Epithelial cell of proximal tubule (primary cell): Measurements from ENCODE around the gene ZSCAN12. TPM values are rescaled to one million over a fixed set of nuclear protein-coding genes. Genes with fewer than 3 reads are reported as not detected.

ENCODE experiments used
- DNase-seq: peaks from one replicate; pipeline ENCODE4 v3.0.0-alpha.2; 2011; ENCODE audit warnings: low read depth
- H3K4me3 ChIP-seq: 2 replicates; pipeline ENCODE4 v1.5.1; 2011; ENCODE audit warnings: low read depth, mild to moderate bottlenecking, low read length
- total RNA-seq: library from RNA; depleted of rRNA; stranded (reverse); fragments of >200 nt; gene quantifications from 2 replicates; pipeline ENCODE4 v1.2.3, GENCODE V29; 2015
- TF ChIP-seq, protein P1 (sequence below): conservative IDR thresholded peaks from 2 replicates; pipeline ENCODE4 v1.5.1; 2012; ENCODE audit warnings: low read depth, mild to moderate bottlenecking, low read length

ZSCAN12 gene
- total RNA-seq, 1 donor from 2014 or later, result 4.9 TPM

DNA sequence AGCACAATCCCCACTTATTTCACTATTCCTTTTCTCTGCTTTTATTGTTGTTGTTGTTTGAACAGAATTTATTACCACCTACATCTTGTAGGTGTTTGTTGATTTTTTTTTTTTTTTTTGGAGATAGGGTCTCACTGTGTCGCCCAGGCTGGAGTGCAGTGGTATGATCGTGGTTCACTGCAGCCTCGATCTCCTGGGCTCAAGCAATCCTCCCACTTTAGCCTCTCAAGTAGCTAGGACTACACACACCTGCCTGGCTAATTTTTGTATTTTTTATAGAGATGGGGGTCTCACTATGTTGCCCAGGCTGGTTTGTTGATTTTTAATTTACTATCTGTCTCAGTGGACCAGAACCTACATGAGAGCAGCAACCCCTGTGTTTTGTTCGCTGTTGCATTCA lies 3.6 kb downstream of the ZSCAN12 start:
- TF ChIP-seq, protein P1, sequence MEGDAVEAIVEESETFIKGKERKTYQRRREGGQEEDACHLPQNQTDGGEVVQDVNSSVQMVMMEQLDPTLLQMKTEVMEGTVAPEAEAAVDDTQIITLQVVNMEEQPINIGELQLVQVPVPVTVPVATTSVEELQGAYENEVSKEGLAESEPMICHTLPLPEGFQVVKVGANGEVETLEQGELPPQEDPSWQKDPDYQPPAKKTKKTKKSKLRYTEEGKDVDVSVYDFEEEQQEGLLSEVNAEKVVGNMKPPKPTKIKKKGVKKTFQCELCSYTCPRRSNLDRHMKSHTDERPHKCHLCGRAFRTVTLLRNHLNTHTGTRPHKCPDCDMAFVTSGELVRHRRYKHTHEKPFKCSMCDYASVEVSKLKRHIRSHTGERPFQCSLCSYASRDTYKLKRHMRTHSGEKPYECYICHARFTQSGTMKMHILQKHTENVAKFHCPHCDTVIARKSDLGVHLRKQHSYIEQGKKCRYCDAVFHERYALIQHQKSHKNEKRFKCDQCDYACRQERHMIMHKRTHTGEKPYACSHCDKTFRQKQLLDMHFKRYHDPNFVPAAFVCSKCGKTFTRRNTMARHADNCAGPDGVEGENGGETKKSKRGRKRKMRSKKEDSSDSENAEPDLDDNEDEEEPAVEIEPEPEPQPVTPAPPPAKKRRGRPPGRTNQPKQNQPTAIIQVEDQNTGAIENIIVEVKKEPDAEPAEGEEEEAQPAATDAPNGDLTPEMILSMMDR, result no peak
- no peak overlapping the region for H3K4me3 ChIP-seq
- DNase-seq, result no peak

- no peak for DNase-seq
- TF ChIP-seq, protein P1, result peak; percentile 52
Observed at GRCh38 chr6:28393912-28394662, 5.5 kb downstream of the ZSCAN12 start.

DNA sequence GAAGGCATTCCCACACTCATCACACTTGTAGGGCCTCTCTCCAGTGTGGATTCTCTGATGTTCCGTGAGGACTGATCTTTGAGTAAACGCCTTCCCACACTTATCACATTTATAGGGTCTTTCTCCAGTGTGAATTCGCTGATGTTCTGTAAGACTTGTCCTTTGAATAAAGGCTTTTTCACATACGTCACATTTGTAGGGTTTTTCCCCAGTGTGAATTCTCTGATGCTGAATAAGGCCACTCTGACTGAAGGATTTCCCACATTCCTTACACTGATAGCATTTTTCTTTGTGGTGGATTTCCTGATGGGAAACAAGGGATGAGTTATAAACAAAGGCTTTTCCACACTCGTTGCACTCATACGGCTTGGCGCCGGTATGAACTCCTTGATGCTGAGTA lies 8.9 kb downstream of the ZSCAN12 start:
- H3K4me3 ChIP-seq, result no peak overlapping the region
- TF ChIP-seq, protein P1, result no peak
- no peak for DNase-seq

More at GRCh38 chr6:28393912-28394662, 5.5 kb downstream of the ZSCAN12 start:
- no peak overlapping the region for H3K4me3 ChIP-seq

DNA sequence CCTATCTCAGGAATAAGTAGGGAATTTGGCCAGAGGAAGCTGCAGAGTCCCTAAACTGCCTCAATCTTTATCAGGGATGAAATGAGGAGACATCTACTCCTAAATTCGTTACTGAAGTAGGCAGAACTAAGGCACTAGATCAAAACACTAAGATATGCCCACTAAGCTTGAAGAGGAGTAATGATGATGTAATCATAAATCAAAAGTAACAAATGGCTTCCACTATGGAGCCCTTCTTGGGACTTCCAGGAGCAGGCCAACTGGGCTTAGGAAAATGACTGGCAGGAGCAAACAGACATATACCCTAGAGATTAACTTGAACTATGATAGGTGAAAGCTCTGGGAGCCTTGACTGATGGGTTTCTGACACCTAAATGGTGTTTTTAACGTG lies 15.4 kb downstream of the ZSCAN12 start:
- TF ChIP-seq, protein P1, result no peak
- H3K4me3 ChIP-seq, result no peak overlapping the region
- DNase-seq, result no peak

DNA sequence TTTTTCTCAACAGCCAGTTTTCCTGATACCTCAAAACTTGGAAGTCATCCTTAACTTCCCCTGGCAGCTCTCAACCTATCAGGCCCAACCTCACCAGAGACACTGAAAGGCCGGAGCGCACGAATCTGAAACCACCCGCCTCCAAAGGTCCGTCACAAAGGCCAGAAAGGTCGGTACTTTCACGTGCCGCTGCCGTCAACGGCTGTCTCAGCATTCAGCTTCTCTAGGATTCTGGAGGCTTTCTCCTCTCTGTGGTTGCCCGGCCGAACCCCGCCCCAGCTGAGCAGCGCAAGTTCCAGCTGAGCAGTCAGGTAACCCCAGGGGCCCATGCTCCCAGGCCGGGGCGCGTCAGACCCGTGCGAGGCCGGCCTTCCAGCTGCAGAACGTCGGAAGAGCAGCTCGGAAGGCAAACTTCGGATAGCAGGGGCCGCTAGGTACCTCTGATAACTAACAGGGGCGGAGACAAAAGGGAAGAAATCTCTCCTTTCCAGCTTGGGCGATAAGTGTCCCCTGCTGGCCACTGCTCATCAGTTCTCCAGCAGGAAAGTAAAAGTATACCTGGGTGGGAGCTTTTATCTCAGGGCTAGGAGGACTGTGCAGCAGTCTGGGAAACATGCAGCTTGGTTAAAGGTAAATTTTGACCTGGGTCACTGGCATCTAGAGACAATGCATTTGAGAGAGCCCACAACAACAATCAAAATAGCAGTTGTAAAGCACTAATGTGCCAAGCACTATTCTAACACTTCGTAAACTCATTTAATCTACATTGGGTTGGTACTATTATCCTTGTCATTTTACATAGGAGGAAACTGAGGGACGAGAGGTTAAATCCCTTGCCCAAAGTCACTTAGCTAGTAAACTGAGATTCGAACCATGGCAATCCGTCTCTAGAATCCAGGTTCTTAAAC lies 16.1 kb downstream of the ZSCAN12 start:
- TF ChIP-seq, protein P1, result peak; percentile 67
- DNase-seq, result no peak
- peak overlapping the region; percentile 55 for H3K4me3 ChIP-seq

DNA sequence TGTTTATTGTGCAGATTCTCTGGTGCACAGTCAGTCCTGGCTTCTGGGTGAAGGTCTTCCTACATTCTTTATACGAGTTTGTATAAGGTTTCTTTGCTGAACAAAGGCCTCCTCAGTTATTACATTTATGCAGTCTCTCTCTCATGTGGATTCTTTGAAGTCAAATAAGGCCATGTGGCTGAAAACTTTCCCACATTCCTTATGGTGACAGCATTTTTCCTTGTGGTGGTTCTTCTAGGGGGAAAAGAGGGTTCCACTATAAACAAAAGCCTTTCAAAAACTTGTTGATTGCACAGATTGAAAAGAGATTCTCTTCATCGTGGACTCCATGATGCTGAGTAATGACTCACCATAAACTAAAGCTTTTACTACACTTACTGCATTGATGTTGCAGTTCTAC lies 19.2 kb downstream of the ZSCAN12 start:
- no peak overlapping the region for H3K4me3 ChIP-seq
- DNase-seq, result no peak
- TF ChIP-seq, protein P1, result no peak
